Dermis blood vessel endothelial cell (primary cell): Measurements from ENCODE around the gene PERM1. TPM values are rescaled to one million over a fixed set of nuclear protein-coding genes. Genes with fewer than 3 reads are reported as not detected.

Experiments
- DNase-seq: peaks from one replicate; pipeline ENCODE4 v3.0.0; 2010
- total RNA-seq: library from RNA; depleted of rRNA; stranded (reverse); fragments of >200 nt; gene quantifications from 2 replicates; pipeline ENCODE4 v1.2.3, GENCODE V29; 2014

PERM1 gene
- total RNA-seq, 1 donor from 2014 or later = not detected

- no peak for DNase-seq
These were observed 36.0 kb downstream of the PERM1 start for GRCh38 chr1:945688-946556.

GRCh38 chr1:944341-945325 is 37.3 kb downstream of the PERM1 start:
- DNase-seq = no peak

DNA sequence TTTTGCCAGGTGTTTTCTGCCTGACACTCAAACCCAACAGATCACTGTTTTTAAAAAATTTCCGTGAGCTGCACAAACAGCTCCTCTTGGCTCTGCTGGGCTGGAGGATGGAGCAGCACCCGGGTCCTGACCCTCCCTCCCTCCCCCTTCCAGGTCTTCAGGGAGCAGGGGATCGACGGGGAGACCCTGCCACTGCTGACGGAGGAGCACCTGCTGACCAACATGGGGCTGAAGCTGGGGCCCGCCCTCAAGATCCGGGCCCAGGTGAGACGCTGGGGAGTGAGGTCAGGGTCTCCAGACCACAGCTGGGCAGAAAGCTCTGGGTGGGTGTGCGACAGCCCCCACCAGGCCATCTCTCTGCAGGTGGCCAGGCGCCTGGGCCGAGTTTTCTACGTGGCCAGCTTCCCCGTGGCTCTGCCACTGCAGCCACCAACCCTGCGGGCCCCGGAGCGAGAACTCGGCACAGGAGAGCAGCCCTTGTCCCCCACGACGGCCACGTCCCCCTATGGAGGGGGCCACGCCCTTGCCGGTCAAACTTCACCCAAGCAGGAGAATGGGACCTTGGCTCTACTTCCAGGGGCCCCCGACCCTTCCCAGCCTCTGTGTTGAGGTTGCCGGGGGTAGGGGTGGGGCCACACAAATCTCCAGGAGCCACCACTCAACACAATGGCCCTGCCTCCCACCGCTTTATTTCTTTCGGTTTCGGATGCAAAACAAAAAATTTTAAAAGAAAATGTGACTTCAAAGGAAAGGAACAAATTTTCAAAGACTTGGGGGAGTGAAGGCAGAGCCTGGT is 38.1 kb downstream of the PERM1 start:
- DNase-seq = no peak

- DNase-seq = no peak
These were observed 38.9 kb downstream of the PERM1 start for GRCh38 chr1:942864-943533.

DNA sequence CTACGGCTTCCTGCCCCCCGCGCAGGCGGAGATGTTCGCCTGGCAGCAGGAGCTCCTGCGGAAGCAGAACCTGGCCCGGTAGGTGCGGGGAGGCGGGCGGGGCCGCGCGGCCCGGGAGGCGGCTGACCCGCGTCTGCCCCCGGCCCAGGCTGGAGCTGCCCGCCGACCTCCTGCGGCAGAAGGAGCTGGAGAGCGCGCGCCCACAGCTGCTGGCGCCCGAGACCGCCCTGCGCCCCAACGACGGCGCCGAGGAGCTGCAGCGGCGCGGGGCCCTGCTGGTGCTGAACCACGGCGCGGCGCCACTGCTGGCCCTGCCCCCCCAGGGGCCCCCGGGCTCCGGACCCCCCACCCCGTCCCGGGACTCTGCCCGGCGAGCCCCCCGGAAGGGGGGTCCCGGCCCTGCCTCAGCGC is 39.5 kb downstream of the PERM1 start:
- DNase-seq = no peak

GRCh38 chr1:941588-942383 is 40.1 kb downstream of the PERM1 start:
- DNase-seq = peak; percentile 29

DNA sequence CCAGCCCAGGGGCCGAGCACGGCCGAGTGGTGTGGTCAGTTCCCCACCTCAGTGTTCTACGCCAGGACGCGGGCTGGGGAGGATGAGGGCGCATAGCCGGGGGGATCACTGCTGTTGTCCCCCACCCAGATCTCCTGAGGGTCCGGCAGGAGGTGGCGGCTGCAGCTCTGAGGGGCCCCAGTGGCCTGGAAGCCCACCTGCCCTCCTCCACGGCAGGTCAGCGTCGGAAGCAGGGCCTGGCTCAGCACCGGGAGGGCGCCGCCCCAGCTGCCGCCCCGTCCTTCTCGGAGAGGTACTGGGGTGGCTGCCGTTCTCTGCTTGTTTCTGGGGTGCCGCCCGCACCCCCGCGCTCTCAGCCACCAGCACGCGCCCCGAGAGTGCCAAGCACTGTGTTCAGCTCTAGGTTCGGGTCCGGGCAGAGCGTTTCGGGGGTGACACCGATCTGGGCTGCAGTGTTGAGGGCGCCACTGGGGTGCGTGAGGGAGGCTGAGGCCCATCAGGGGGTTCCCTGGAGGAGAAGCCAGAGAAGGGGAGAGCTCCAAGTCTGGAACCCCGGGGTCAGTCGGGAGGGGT is 40.8 kb downstream of the PERM1 start:
- DNase-seq = no peak

DNA sequence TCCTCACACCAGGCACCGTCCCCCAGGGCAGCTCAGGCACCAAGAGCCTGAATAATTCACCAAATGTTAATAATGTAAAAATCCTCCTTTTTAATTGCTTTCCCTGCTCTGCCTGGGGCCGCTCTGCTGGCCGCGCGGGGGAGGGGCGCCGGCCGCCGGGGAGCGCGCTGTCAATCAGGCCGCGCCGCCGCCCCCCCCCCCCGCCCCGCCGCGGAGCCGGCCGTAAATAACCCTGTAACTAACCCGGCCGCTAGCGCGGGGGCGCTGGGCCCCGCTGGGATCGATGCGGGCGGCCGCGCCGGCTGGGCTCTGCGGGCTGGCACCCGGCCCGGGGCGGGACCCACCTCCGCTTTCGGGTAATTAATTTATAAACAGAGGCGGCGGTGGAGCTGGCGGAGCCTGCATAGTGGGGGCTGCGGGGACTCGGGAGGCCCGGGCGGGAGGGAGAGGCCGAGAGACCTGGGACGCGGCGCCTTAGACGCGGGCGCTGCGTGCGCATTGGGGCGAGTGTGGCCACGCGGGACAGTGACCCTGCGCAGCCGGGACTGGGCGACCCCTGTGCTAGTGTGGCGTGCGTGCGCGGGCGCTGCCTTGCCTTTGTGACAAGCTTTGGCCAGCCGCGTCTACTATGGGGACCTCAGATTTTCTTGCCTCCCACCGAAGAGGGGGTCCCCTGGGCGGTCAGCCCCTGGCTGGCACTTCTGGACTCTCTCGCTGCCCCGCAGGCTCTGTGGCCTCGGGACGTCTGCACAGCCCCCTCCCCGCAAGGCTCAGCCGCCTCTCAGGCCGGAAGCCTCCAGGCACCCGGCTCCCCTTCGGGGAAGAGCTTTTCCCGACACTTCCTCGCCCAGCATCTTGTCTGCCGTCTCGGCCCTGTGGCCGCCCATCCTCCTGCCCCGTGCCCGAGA is 41.5 kb downstream of the PERM1 start:
- peak; percentile 37 for DNase-seq

DNA sequence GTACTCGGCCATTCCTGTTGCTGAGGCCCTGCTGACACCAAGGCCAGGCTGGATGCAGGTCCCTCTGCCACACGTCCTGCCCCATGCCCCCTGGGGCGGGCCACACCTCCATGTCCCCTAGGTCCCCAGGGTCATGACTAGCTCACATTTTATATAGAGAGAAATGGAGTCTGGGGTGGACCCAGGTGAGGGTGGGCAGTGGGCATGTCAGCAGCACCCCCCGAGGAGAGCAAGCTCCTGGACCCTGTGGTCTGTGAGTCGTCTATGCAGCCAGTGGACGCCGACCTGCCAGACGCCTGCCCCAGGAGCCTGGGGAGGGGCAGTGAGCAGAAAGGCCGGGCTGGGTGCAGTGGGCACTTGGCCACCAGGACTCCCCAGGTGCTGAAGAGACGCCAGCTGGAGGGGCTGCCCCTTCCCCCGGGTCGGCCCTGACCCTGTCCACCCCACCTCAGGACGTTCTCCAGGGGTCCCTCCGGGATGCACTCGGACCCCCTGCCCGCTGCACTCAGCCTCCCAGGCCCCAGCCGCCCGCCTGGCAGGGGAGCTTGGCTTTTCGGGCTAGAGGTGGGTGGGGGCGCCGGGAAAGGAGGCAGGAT is 42.3 kb downstream of the PERM1 start:
- no peak for DNase-seq

DNA sequence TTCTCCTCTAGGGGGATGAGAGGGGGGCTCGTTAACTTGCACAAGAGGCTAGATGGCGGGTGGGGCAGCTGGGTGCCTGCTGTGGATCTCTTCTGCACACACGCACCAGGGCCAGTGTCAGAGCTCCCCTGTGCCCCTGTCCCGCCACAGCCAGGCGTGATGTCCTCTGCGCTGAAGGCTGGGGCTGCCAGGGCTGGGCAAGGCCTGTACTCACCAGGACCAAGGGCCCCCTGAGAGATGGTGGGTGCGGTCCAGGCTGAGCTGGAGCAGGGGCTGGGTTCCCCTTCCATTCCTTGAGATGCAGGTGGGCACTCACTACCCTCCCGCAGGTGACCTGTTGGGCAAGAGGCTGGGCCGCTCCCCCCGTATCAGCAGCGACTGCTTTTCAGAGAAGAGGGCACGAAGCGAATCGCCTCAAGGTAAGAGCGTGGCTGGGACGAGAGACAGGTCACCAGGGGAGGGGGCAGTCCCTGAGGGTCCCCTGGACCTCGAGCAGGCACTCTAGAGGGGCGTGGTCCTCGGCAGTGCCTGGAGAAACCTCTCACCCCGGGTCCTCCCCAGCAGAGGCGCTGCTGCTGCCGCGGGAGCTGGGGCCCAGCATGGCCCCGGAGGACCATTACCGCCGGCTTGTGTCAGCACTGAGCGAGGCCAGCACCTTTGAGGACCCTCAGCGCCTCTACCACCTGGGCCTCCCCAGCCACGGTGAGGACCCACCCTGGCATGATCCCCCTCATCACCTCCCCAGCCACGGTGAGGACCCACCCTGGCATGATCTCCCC is 43.0 kb downstream of the PERM1 start:
- no peak for DNase-seq

GRCh38 chr1:938088-938683 is 43.7 kb downstream of the PERM1 start:
- DNase-seq = peak; percentile 48

- no peak for DNase-seq
These were observed 44.4 kb downstream of the PERM1 start for GRCh38 chr1:937521-937920.

GRCh38 chr1:936348-937264 is 45.3 kb downstream of the PERM1 start:
- no peak for DNase-seq

GRCh38 chr1:935751-936231 is 46.1 kb downstream of the PERM1 start:
- no peak for DNase-seq

- DNase-seq = no peak
These were observed 46.7 kb downstream of the PERM1 start for GRCh38 chr1:934991-935750.

DNA sequence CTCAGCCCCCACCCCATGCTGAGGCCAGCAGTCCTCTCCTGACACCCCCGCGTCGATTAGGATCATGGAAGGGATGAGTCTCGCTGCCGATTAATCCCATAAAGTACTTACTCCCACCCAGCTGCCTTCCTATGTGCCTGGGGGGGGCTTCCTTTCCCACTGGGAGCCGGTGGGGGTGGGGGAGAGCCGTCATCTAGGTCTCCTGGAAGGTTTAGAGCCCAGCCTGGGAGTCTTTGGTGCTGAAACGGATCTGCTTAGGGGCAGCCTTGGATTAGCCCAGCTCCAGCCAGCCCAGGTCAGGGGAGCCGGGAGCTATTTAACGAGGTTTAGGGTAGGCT is 48.3 kb downstream of the PERM1 start:
- no peak for DNase-seq
